Measurements from ENCODE around the gene SNX9.
"Not testable (repeated sequence)": the region's sequence is repeated elsewhere in the genome, so short reads cannot be mapped to it uniquely, and the experiment has no call there.

Gene SNX9

DNA sequence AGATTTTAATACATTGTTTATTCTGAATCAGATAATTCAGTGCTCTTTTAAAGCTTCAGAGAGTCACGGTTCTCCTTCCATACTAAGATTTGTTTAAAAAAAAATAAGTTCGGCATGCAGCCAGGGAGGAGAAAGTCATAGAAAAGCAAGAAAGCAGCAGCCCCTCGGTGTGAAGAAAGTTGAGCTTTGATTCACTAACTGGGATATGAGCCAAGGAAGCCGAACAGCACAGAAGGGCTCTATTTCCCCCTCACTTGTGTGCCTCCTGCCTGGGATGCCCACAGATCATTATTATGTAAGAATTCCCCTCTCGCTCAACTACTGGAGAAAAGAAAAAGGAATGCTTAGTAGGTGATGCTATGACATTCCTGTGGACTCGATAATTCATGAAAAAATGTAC lies 89.3 kb downstream of the SNX9 start:
- Mint-ChIP-seq H3K9me3 (no peaks in the 10 kb centered on the region), H3K4me3 (no peak overlapping the region), H3K4me1 (ENCODE audit: low read depth) (peaks cover 25% of the 10 kb centered on the region), H3K27me3 (no peaks in the 10 kb centered on the region), H3K36me3 (ENCODE audit: low read depth) (peaks cover 81% of the 10 kb centered on the region), H3K27ac (no peak overlapping the region)
- no peak for DNase-seq

DNA sequence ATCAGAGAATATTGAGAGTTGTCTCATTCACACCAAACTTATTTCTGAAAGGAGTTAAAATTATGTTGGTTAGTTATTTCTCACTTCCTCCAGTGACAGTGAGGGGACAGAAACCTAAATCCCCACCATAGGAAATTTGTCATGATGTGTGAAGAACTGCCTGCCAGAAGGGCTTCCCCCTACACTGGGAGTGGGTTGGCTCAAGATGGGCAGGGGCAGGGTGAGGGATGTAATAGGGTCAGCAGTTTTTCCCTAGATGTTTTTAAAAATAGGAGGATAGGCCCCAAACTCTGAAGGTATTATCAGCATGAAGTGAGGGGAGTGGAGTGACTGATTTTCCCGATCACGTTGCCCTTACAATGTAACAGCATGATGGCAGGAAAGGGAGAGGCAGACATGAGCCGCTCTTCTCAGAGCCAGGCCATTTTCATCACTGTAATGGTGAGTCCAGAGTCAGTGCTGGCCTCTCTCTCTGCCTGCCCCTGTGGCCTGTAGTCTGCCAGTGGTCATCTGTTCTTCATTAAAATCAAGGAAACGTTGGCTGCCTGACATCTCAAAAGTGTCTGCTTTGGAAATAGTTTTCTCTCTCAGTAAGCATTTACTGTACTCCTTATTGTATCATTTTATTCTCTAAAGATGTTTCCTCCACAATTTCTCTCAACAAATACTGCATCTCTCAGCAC lies 98.8 kb downstream of the SNX9 start:
- Mint-ChIP-seq H3K27me3 (no peaks in the 10 kb centered on the region), H3K4me3 (no peak overlapping the region), H3K9me3 (no peaks in the 10 kb centered on the region), H3K36me3 (ENCODE audit: low read depth) (peaks cover 90% of the 10 kb centered on the region), H3K27ac (peak overlapping the region; percentile 28), H3K4me1 (ENCODE audit: low read depth) (peaks cover 7% of the 10 kb centered on the region)
- DNase-seq: no peak

DNA sequence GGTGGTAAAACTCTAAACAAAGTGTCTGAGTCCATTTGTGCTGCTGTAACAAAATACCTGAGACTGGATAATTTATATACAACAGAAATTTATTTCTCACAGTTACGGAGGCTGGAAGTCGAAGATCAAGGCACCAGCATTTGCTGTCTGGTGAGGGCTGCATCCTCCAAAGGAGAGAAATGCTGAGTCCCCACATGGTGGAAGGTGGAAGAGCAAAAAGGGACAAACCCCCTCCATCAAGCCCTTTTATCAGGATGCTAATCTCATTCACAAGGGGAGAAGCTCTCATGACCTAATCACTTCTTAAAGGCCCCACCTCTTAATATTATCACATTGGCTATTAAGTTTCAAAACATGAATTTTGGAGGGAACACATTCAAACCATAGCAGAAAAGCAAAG lies 102.7 kb downstream of the SNX9 start:
- peaks cover 10% of the 10 kb centered on the region for H3K4me1 Mint-ChIP-seq (ENCODE audit: low read depth)
- no peak for DNase-seq
- no peaks in the 10 kb centered on the region for H3K27me3 Mint-ChIP-seq
- peaks cover 94% of the 10 kb centered on the region for H3K36me3 Mint-ChIP-seq (ENCODE audit: low read depth)
- no peaks in the 10 kb centered on the region for H3K9me3 Mint-ChIP-seq
- H3K4me3 Mint-ChIP-seq: no peak overlapping the region
- peak overlapping the region; percentile 7 for H3K27ac Mint-ChIP-seq

DNA sequence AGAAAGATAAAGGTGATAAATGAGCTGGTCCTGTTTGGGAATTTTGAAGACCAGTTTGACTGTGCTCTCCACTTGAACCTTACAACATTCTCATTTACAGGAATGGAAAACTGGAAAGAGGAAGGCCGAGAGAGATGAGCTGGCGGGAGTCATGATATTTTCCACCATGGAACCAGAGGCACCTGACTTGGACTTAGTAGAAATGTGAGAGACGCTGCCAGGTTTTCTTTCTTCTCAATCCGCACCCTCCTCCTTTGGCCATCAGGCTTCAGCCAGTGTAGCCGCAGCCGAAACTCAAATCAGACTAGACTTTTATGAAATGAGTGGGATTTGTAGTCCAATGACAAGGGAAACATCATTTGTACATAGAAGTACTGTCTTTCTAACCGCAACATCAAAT lies 104.0 kb downstream of the SNX9 start:
- Mint-ChIP-seq H3K4me3 (no peak overlapping the region), H3K27me3 (no peaks in the 10 kb centered on the region), H3K9me3 (no peaks in the 10 kb centered on the region), H3K27ac (no peak overlapping the region), H3K4me1 (ENCODE audit: low read depth) (peaks cover 3% of the 10 kb centered on the region), H3K36me3 (ENCODE audit: low read depth) (peaks cover 94% of the 10 kb centered on the region)
- DNase-seq: no peak

DNA sequence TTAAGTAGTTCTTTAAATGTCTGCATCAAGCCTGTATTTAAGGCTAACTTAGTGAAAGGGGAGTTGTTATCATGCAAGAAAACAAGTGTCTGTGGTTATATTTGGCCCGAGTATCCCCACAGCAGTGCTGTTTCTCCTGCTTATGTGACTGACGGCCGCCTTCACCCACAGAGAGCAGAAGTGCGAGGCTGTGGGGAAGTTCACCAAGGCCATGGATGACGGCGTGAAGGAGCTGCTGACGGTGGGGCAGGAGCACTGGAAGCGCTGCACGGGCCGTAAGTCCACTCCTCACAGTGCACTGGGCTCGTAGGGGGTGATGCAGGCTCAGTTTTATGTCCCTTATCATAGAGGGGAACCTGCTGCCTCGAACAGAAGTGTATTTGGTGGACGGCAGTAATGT lies 105.4 kb downstream of the SNX9 start:
- Mint-ChIP-seq H3K27ac (no peak overlapping the region), H3K9me3 (no peaks in the 10 kb centered on the region), H3K4me3 (no peak overlapping the region), H3K27me3 (no peaks in the 10 kb centered on the region), H3K36me3 (ENCODE audit: low read depth) (peaks cover 94% of the 10 kb centered on the region), H3K4me1 (ENCODE audit: low read depth) (peaks cover 3% of the 10 kb centered on the region)
- no peak for DNase-seq

DNA sequence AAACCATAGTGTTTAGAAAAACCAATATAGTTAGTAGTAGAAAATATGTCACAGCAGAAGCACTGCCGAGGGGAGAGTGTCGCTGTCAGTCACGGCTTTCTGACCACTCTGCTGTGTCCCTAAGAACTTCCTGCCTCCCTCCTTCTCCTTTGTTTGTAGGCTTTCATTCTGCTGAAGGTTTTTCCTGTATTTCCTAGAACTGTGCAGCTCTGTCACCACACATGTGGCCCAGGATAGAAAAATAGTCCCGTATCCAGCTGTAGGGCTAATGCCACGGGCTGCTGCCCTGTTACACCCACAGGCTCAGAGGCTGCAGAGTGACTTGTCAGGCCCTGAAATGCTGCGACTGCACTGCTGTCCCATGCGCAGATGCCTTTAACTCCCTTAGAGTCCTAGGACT lies 106.0 kb downstream of the SNX9 start:
- no peaks in the 10 kb centered on the region for H3K9me3 Mint-ChIP-seq
- H3K27me3 Mint-ChIP-seq: no peaks in the 10 kb centered on the region
- H3K27ac Mint-ChIP-seq: no peak overlapping the region
- no peak for DNase-seq
- H3K4me1 Mint-ChIP-seq (ENCODE audit: low read depth): peaks cover 3% of the 10 kb centered on the region
- H3K4me3 Mint-ChIP-seq: no peak overlapping the region
- peaks cover 95% of the 10 kb centered on the region for H3K36me3 Mint-ChIP-seq (ENCODE audit: low read depth)

DNA sequence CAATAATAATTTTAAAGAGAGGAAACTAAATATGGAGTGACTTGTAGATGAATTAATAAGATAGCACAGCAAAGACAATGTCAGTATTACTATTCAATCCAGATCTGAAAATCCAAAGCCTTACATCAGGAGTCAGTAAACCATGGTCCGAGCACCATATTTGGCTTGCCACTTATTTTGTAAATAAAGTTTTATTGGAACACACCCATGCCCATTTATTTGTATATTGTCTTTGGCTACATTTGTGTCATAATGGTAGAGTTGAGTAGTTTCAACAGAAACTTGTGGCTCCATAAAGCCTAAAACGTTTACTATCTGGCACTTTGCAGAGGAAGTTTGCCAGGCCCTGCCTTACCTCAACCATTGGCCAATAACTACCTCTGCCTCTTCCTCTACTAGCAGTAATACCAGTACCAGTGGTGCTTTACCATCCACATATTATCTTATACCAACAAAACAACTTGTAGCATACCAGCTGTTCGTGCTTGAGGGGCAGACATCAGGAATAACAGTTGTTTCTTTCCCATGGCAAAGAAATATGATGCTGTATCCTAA lies 106.8 kb downstream of the SNX9 start:
- Mint-ChIP-seq H3K36me3 (ENCODE audit: low read depth) (peaks cover 93% of the 10 kb centered on the region), H3K27me3 (no peaks in the 10 kb centered on the region)

DNA sequence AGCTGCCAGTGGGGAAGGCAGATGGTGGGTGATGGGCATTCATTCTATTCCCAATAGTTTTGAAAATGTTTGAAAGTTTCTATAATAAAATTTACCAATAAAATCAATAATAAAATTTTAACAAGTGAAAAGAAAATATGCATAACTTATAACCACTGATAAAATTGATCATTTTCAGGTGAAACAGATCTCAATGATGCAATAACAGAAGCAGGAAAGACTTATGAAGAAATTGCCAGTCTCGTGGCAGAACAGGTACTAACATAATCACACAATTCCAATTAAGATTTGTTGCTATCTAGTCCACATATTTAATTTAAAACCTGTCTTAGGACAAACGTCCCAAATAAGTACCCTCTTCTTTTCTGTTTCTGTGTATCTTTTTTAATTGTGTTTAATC lies 112.7 kb downstream of the SNX9 start:
- DNase-seq: no peak
- Mint-ChIP-seq H3K4me3 (no peak overlapping the region), H3K27me3 (no peaks in the 10 kb centered on the region), H3K27ac (no peak overlapping the region), H3K4me1 (ENCODE audit: low read depth) (peaks cover 16% of the 10 kb centered on the region), H3K36me3 (ENCODE audit: low read depth) (peaks cover 93% of the 10 kb centered on the region), H3K9me3 (no peaks in the 10 kb centered on the region)

More for the DNA sequence above, 106.8 kb downstream of the SNX9 start:
- DNase-seq: no peak
- Mint-ChIP-seq H3K4me1 (ENCODE audit: low read depth) (peaks cover 3% of the 10 kb centered on the region), H3K9me3 (no peaks in the 10 kb centered on the region), H3K27ac (peak overlapping the region; percentile 28), H3K4me3 (no peak overlapping the region)

DNA sequence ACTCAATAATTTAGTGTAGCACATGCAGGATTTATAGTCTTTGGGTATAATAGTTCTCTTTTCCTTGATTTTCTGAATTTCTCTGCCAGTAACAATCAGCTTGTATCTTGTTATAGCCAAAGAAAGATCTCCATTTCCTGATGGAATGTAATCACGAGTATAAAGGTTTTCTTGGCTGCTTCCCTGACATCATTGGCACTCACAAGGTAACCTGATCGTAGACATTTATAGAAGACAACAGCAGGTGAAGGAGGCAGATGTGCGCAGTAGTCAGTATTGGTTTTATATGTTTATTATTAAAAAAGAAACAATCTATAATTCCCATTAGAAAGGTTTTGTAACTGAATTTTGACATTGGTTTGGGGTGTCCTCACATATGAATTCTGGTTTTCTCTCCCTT lies 114.3 kb downstream of the SNX9 start:
- no peak overlapping the region for H3K27ac Mint-ChIP-seq
- H3K4me1 Mint-ChIP-seq (ENCODE audit: low read depth): peaks cover 27% of the 10 kb centered on the region
- no peaks in the 10 kb centered on the region for H3K27me3 Mint-ChIP-seq
- DNase-seq: no peak
- no peak overlapping the region for H3K4me3 Mint-ChIP-seq
- H3K9me3 Mint-ChIP-seq: no peaks in the 10 kb centered on the region
- peaks cover 93% of the 10 kb centered on the region for H3K36me3 Mint-ChIP-seq (ENCODE audit: low read depth)

DNA sequence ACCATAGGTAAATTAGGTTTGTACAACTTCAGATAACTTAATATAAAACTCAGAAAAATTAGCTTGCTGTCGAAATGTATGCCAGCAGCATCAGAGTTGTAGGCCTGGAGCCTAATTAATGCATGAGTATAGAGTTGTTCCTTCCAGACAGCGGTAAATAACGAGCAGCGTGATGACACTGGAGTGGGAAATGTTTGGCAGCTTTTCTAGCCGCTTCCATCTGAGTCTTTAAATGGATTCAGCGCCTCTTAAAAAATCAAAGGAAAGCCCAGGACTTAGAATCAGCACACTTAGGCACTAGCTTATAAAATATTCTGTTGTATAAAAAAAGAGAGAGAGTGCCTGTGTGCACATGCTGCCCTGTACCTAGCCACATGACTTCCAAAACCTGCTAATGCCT lies 114.9 kb downstream of the SNX9 start:
- Mint-ChIP-seq H3K36me3 (ENCODE audit: low read depth) (peaks cover 93% of the 10 kb centered on the region), H3K9me3 (no peaks in the 10 kb centered on the region), H3K4me3 (no peak overlapping the region), H3K27me3 (no peaks in the 10 kb centered on the region), H3K27ac (no peak overlapping the region), H3K4me1 (ENCODE audit: low read depth) (peaks cover 28% of the 10 kb centered on the region)
- DNase-seq: no peak

DNA sequence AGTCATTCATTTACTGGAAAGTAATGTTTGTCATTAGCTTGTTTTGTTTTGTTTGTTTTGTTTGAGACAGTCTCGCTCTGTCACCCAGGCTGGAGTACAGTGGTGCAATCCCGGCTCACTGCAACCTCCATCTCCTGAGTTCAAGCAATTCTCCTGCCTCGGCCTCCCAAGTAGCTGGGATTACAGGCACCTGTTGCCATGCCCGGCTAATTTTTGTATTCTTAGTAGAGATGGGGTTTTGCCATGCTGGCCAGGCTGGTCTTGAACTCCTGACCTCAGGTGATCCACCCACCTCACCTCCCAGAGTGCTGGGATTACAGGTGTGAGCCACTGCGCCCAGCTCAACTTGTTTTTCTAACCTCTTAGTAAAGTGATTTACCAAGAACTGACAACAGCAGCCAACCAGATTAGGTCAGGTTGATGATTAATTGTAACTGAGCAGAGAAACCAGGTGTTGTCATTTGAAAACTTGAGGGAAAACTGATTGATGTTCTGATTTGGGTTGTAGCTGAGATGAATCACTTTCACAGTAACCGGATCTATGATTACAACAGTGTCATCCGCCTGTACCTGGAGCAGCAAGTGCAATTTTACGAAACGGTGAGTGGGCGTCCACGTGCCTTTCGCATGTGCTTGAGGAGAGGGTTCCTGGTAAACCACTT lies 117.5 kb downstream of the SNX9 start:
- peak overlapping the region; percentile 89 for H3K27ac Mint-ChIP-seq
- DNase-seq: peak; percentile 73
- H3K9me3 Mint-ChIP-seq, H3K4me3 Mint-ChIP-seq, H3K27me3 Mint-ChIP-seq: not testable (repeated sequence)
- H3K36me3 Mint-ChIP-seq (ENCODE audit: low read depth): peaks cover 95% of the 10 kb centered on the region
- peaks cover 43% of the 10 kb centered on the region for H3K4me1 Mint-ChIP-seq (ENCODE audit: low read depth)

DNA sequence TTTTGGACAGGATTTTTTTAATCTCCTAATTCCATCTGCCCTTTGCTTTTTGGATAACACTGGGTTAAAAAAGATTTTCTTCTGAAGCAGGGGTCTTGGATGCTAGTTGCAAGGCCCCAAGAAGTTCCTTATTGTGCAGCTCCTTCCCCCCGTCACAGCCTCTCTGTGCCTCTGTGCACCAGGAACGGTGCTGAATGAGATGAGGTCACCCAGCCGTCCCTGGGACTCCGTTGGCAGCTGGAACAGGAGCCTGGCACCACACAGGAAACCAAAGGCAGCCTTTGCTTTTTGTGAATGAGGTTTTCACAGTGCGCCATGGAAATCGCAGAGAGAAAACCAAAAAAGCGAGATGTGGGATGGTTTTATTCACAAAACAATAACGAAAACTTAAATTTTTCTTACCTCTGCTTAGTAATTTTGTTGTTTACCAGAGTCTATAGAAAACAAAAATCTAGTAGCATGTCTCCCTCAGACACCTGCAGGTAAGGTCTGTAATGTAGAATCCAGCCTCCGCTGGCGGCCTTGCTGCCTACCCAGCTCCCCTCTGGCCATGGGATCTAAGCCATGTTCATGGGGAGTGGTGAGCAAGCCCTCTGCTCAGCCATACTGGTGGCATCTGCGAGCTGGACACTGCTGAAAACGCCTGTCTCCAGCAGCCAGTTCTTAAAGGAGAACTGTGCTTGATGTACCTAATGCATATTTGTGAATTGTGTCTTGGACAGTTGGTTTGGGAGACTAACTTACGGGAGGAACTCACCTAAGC lies 118.2 kb downstream of the SNX9 start:
- H3K4me3 Mint-ChIP-seq: no peak overlapping the region
- H3K36me3 Mint-ChIP-seq (ENCODE audit: low read depth): peaks cover 96% of the 10 kb centered on the region
- H3K4me1 Mint-ChIP-seq (ENCODE audit: low read depth): peaks cover 50% of the 10 kb centered on the region
- no peaks in the 10 kb centered on the region for H3K9me3 Mint-ChIP-seq
- no peak for DNase-seq
- peak overlapping the region; percentile 89 for H3K27ac Mint-ChIP-seq
- no peaks in the 10 kb centered on the region for H3K27me3 Mint-ChIP-seq

DNA sequence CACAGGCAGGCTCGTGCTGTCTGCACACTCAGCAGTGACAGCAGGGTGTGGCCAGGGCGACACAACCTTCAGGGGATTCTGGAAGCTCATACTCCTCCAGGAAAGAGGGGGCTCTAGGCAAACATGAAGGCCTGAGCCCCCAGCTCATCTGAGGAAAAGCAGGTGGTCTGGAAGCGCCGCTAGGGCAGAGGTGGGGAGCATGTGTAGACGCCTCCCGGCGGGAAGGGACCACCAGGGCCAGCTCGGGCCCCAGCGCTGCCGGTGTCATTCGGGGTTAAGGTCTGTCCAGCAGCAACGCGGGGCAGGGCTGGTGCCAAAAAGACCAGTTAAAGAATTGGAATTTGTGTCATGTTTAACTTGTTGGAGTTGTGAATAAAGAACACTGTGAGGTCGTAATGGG lies 119.3 kb downstream of the SNX9 start:
- no peak overlapping the region for H3K4me3 Mint-ChIP-seq
- H3K4me1 Mint-ChIP-seq (ENCODE audit: low read depth): peaks cover 59% of the 10 kb centered on the region
- H3K27me3 Mint-ChIP-seq: no peaks in the 10 kb centered on the region
- peaks cover 99% of the 10 kb centered on the region for H3K36me3 Mint-ChIP-seq (ENCODE audit: low read depth)
- no peak overlapping the region for H3K27ac Mint-ChIP-seq
- DNase-seq: no peak
- no peaks in the 10 kb centered on the region for H3K9me3 Mint-ChIP-seq

DNA sequence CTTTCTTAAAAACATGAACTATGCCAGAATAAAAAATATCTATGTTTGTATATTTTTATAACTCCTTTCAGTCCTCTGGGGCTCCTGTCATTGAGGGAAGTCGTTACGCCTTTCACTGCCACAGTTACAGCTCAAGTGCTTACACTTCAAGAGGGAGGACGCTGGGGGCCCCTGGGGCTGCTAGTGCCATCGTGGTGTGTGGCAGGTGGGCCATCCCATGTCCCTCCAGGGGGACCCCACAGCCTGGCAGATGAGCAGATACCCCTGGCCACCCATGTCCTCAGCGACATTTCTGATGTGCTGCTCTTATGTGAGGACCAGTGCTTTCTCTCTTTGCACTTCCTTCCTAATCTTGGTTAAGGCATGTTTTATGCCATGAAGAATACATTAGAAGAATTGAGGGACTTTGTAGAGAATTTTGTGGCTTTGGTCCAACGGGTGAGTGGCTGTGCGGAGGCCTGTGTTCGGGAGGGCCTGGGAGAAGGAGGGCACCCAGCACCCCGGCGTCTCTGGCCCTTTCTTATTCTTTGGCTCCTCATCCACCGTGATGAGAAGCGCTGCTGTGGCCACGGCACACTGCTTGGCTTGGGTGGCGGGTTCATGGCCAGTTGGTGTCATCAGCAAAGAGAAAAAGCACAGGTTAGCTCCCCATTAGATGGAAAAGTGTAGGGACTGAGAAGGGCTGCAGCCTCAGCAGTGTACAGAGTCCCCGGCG lies 120.4 kb downstream of the SNX9 start:
- DNase-seq: no peak
- H3K36me3 Mint-ChIP-seq (ENCODE audit: low read depth): peaks cover 90% of the 10 kb centered on the region
- no peak overlapping the region for H3K27ac Mint-ChIP-seq
- H3K27me3 Mint-ChIP-seq: no peaks in the 10 kb centered on the region
- no peaks in the 10 kb centered on the region for H3K9me3 Mint-ChIP-seq
- no peak overlapping the region for H3K4me3 Mint-ChIP-seq
- peaks cover 59% of the 10 kb centered on the region for H3K4me1 Mint-ChIP-seq (ENCODE audit: low read depth)
